B cell (primary cell): Measurements from ENCODE around the gene TMEM97.

Experiments
- CTCF ChIP-seq: fragments of 200-600 bp; IDR thresholded peaks from one replicate; pipeline ENCODE4 v1.8.0; 2022; ENCODE audit warnings: antibody characterized with exemption, mild to moderate bottlenecking
- EZH2 ChIP-seq: IDR thresholded peaks from 2 replicates; pipeline ENCODE4 v1.6.1; 2012; ENCODE audit warnings: borderline replicate concordance, low read depth, mild to moderate bottlenecking, moderate library complexity, low read length; ENCODE audit not compliant: insufficient read depth, poor library complexity, severe bottlenecking

GRCh38 chr17:28271431-28271830, 47.6 kb upstream of the TMEM97 start:
- TF ChIP-seq CTCF: no peak
- no peak for TF ChIP-seq EZH2
